Measurements from ENCODE around the gene MYOT. TPM values are rescaled to one million over a fixed set of nuclear protein-coding genes. Genes with fewer than 3 reads are reported as not detected.

MYOT gene
- total RNA-seq, 3 donors from 2014 or later (not counting 1 experiment from before 2014, with no cell fraction given), result not detected

DNA sequence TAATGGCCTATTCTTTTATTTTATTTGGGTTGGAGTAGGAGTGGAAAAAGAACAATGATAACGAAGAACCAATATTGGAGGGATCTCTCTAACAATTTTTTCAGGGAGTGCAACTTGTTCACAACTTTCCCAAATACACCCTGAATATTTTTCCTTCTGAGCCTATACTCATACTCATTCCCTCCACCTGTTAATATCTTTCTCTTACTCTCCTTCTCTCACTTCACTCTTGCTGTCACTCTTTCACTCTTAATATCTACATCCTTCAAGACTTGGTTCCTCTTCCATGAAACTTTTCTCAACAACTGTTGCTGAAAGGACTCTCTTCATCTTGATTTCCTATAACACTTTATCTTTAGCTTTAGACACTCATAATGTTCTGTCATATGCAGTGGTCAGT, 39.0 kb upstream of the MYOT start:
- WGBS (ENCODE audit: insufficient coverage), result no CpG with 5 or more reads among the region's 1 CpG
- TF ChIP-seq, protein P1, sequence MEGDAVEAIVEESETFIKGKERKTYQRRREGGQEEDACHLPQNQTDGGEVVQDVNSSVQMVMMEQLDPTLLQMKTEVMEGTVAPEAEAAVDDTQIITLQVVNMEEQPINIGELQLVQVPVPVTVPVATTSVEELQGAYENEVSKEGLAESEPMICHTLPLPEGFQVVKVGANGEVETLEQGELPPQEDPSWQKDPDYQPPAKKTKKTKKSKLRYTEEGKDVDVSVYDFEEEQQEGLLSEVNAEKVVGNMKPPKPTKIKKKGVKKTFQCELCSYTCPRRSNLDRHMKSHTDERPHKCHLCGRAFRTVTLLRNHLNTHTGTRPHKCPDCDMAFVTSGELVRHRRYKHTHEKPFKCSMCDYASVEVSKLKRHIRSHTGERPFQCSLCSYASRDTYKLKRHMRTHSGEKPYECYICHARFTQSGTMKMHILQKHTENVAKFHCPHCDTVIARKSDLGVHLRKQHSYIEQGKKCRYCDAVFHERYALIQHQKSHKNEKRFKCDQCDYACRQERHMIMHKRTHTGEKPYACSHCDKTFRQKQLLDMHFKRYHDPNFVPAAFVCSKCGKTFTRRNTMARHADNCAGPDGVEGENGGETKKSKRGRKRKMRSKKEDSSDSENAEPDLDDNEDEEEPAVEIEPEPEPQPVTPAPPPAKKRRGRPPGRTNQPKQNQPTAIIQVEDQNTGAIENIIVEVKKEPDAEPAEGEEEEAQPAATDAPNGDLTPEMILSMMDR (IDR thresholded peaks at IDR 0.05), result no peak
- no peak overlapping the region for H3K27ac Mint-ChIP-seq
- H3K9me3 Mint-ChIP-seq, result peaks cover 5% of the 10 kb centered on the region in 2 donors
- H3K27ac ChIP-seq (ENCODE audit: low read length), result no peak overlapping the region
- peaks cover 0 to 5% of the 10 kb centered on the region in 2 donors for H3K27me3 Mint-ChIP-seq (ENCODE audit: low read depth in 2 of 2)
- no peaks in the 10 kb centered on the region for H3K4me1 ChIP-seq (ENCODE audit: control insufficient read depth, insufficient read depth, low read length)
- intact Hi-C loops (cut with micrococcal nuclease), result no loop called here
- no peaks in the 10 kb centered on the region for H3K9me3 ChIP-seq (ENCODE audit: control insufficient read depth, insufficient read depth, low read length)
- peaks cover 12% of the 10 kb centered on the region for H3K36me3 Mint-ChIP-seq
- no peaks in the 10 kb centered on the region for H3K36me3 ChIP-seq (ENCODE audit: control insufficient read depth, insufficient read depth, low read length)
- DNase-seq (no peak), ATAC-seq (no peak)
- H3K4me3 Mint-ChIP-seq, result no peak overlapping the region
- H3K27me3 ChIP-seq (ENCODE audit: control insufficient read depth, insufficient read depth, low read length), result no peaks in the 10 kb centered on the region
- no peak overlapping the region for H3K4me3 ChIP-seq (ENCODE audit: low read length)
- no peaks in the 10 kb centered on the region for H3K4me1 Mint-ChIP-seq

DNA sequence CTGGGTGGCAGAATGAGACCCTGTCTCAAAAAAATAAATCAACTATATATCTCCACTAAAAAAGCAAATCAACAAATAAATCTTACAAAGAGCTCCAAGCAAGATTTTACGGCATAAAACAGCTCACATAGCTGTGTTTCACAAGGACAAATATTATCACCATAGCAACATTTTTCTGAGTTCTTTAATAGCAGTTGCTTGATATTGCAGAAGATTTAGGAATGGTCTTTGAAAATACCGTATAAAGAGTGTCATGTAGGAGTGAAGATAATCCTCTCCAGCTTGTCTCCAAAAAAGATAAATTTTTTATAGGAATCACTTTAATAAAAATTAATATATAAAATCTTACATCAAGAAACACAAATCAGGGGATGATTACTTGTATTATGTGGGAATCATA, 36.6 kb upstream of the MYOT start:
- WGBS (ENCODE audit: insufficient coverage), result 100% methylated on average over 1 of the region's 2 CpGs
- intact Hi-C loops (cut with micrococcal nuclease), result no loop called here
- no peaks in the 10 kb centered on the region for H3K4me1 ChIP-seq (ENCODE audit: control insufficient read depth, insufficient read depth, low read length)
- Mint-ChIP-seq H3K27ac (no peak overlapping the region), H3K36me3 (peaks cover 4% of the 10 kb centered on the region), H3K4me3 (no peak overlapping the region), H3K9me3 (peaks cover 2 to 3% of the 10 kb centered on the region in 2 donors), H3K4me1 (no peaks in the 10 kb centered on the region), H3K27me3 (ENCODE audit: low read depth in 2 of 2) (peaks cover 0 to 5% of the 10 kb centered on the region in 2 donors)
- H3K4me3 ChIP-seq (ENCODE audit: low read length), result no peak overlapping the region
- no peaks in the 10 kb centered on the region for H3K27me3 ChIP-seq (ENCODE audit: control insufficient read depth, insufficient read depth, low read length)
- H3K27ac ChIP-seq (ENCODE audit: low read length), result no peak overlapping the region
- TF ChIP-seq, protein P1 (IDR thresholded peaks at IDR 0.05), result no peak
- no peak for DNase-seq
- ATAC-seq, result no peak
- H3K9me3 ChIP-seq (ENCODE audit: control insufficient read depth, insufficient read depth, low read length), result no peaks in the 10 kb centered on the region
- H3K36me3 ChIP-seq (ENCODE audit: control insufficient read depth, insufficient read depth, low read length), result no peaks in the 10 kb centered on the region

DNA sequence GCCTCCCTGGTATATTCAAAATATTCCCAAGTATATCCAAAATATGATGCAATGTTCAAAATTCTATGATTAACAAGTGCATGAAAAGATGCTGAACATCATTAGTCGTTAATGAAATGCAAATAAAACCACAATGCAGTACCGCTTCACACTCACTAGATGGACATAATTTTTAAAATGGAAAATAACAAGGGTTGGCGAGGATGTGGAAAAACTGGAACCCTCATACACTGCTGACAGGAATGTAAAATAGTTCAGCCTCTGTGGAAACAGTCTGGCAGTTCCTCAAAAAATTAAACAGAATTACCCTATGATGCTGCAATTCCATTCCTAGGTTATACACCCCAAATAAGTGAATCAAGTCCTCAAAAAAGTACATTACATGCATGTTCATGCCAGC, 36.1 kb upstream of the MYOT start:
- 100% methylated on average over 1 of the region's 3 CpGs for WGBS (ENCODE audit: insufficient coverage)
- ATAC-seq (no peak), DNase-seq (no peak)
- no peaks in the 10 kb centered on the region for H3K4me1 Mint-ChIP-seq
- H3K36me3 Mint-ChIP-seq, result no peaks in the 10 kb centered on the region
- Histone ChIP-seq H3K9me3 (ENCODE audit: control insufficient read depth, insufficient read depth, low read length) (no peaks in the 10 kb centered on the region), H3K27ac (ENCODE audit: low read length) (no peak overlapping the region), H3K36me3 (ENCODE audit: control insufficient read depth, insufficient read depth, low read length) (no peaks in the 10 kb centered on the region), H3K4me3 (ENCODE audit: low read length) (no peak overlapping the region), H3K27me3 (ENCODE audit: control insufficient read depth, insufficient read depth, low read length) (no peaks in the 10 kb centered on the region), H3K4me1 (ENCODE audit: control insufficient read depth, insufficient read depth, low read length) (no peaks in the 10 kb centered on the region)
- H3K27me3 Mint-ChIP-seq (ENCODE audit: low read depth in 2 of 2), result peaks cover 0 to 5% of the 10 kb centered on the region in 2 donors
- no peak overlapping the region for H3K27ac Mint-ChIP-seq
- intact Hi-C loops (cut with micrococcal nuclease), result no loop called here
- H3K4me3 Mint-ChIP-seq, result no peak overlapping the region
- H3K9me3 Mint-ChIP-seq, result no peaks in the 10 kb centered on the region
- TF ChIP-seq, protein P1 (IDR thresholded peaks at IDR 0.05), result no peak

DNA sequence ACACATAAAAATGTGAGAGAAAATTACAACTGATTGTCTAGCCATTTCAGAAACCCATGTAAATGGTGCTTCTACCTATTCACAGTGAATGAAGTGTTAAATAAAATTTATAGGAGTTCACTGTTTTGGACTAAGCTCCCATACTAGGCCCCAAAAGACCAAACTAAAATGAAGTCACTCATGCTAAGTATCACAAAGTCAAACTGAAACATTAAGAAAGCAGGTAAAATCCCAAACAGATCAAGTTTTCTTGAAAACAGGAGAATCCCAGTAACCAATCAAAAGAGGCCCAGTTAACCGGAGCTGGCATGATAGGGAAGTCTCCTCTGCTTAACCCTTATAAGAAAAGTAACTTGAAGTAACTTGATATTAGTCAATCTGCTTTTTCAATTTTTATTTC, 35.2 kb upstream of the MYOT start:
- no CpG with 5 or more reads among the region's 1 CpG for WGBS (ENCODE audit: insufficient coverage)
- no peak overlapping the region for H3K4me3 Mint-ChIP-seq

More for the DNA sequence above, 35.2 kb upstream of the MYOT start:
- TF ChIP-seq, protein P1 (IDR thresholded peaks at IDR 0.05), result no peak
- DNase-seq, result no peak
- H3K27me3 ChIP-seq (ENCODE audit: control insufficient read depth, insufficient read depth, low read length), result no peaks in the 10 kb centered on the region
- H3K27me3 Mint-ChIP-seq (ENCODE audit: low read depth in 2 of 2), result peaks cover 0 to 5% of the 10 kb centered on the region in 2 donors
- no peaks in the 10 kb centered on the region for H3K36me3 Mint-ChIP-seq
- no peaks in the 10 kb centered on the region for H3K9me3 ChIP-seq (ENCODE audit: control insufficient read depth, insufficient read depth, low read length)
- intact Hi-C loops (cut with micrococcal nuclease), result no loop called here
- no peaks in the 10 kb centered on the region for H3K4me1 ChIP-seq (ENCODE audit: control insufficient read depth, insufficient read depth, low read length)
- H3K9me3 Mint-ChIP-seq, result no peaks in the 10 kb centered on the region
- no peaks in the 10 kb centered on the region for H3K36me3 ChIP-seq (ENCODE audit: control insufficient read depth, insufficient read depth, low read length)
- no peak for ATAC-seq
- H3K27ac Mint-ChIP-seq, result no peak overlapping the region
- no peak overlapping the region for H3K27ac ChIP-seq (ENCODE audit: low read length)
- H3K4me1 Mint-ChIP-seq, result no peaks in the 10 kb centered on the region
- no peak overlapping the region for H3K4me3 ChIP-seq (ENCODE audit: low read length)
